WTC11 (cell line): ENCODE data around the gene CFAP74. TPM values are rescaled to one million over a fixed set of nuclear protein-coding genes. Genes with fewer than 3 reads are reported as not detected.

Experiments used
- ATAC-seq: fragments of 200-7000 bp; cut with Tn5 transposase; 2 replicates; pipeline ENCODE4 v1.10.0; 2021; ENCODE audit warnings: mild to moderate bottlenecking, moderate library complexity
- CTCF ChIA-PET: fragments of 300-600 bp; sonication (Branson Sonifier 250); formaldehyde crosslinking; loops from one replicate; lab custom pipeline; 2021; ENCODE audit warnings: antibody characterized with exemption; lab: Charles Lee
- POLR2A ChIA-PET: fragments of 350-600 bp; sonication (Branson Sonifier 250); formaldehyde crosslinking; loops from one replicate; lab custom pipeline; 2021; ENCODE audit warnings: antibody characterized with exemption; lab: Charles Lee
- DNase-seq: peaks from one replicate; pipeline ENCODE4 v3.0.0; 2021; ENCODE audit warnings: low spot score
- H3K27ac Mint-ChIP-seq: 2 replicates; pipeline ENCODE4 v1.8.0; 2021; ENCODE audit warnings: mixed read lengths
- H3K27me3 Mint-ChIP-seq: 2 replicates; pipeline ENCODE4 v1.8.0; 2021; ENCODE audit warnings: low read depth, mild to moderate bottlenecking, moderate library complexity, mixed read lengths
- H3K36me3 Mint-ChIP-seq: 2 replicates; pipeline ENCODE4 v1.8.0; 2021; ENCODE audit warnings: mixed read lengths
- H3K4me1 Mint-ChIP-seq: 2 replicates; pipeline ENCODE4 v1.8.0; 2022; ENCODE audit warnings: mixed read lengths
- H3K4me3 Mint-ChIP-seq: 2 replicates; pipeline ENCODE4 v1.8.0; 2021; ENCODE audit warnings: mild to moderate bottlenecking, moderate library complexity, mixed read lengths
- H3K9me3 Mint-ChIP-seq: 2 replicates; pipeline ENCODE4 v1.8.0; 2021; ENCODE audit warnings: mixed read lengths
- MXD4 ChIP-seq: fragments of 250-450 bp; sonication (Bioruptor Pico); IDR thresholded peaks from 2 replicates; pipeline ENCODE4 v1.8.0; 2021; ENCODE audit warnings: mild to moderate bottlenecking, moderate library complexity, borderline replicate concordance
- PRRX2 ChIP-seq: fragments of 250-450 bp; sonication (Bioruptor Pico); IDR thresholded peaks from 2 replicates; pipeline ENCODE4 v1.8.0; 2021; ENCODE audit warnings: mild to moderate bottlenecking
- TCF7 ChIP-seq: sonication (generic); formaldehyde crosslinking; IDR thresholded peaks from 2 replicates; pipeline ENCODE4 v1.8.0; 2022; ENCODE audit warnings: mild to moderate bottlenecking, low read depth, missing genetic modification reagents, moderate library complexity
- TEAD4 ChIP-seq: sonication (generic); formaldehyde crosslinking; IDR thresholded peaks from 2 replicates; pipeline ENCODE4 v1.8.0; 2022; ENCODE audit warnings: mild to moderate bottlenecking, missing genetic modification reagents
- ZNF219 ChIP-seq: sonication (generic); formaldehyde crosslinking; IDR thresholded peaks from 2 replicates; pipeline ENCODE4 v1.8.0; 2023; ENCODE audit warnings: missing genetic modification reagents, mild to moderate bottlenecking, borderline replicate concordance
- ZNF317 ChIP-seq: sonication (generic); formaldehyde crosslinking; IDR thresholded peaks from 2 replicates; pipeline ENCODE4 v1.8.1; 2023; ENCODE audit warnings: low read depth, mild to moderate bottlenecking, moderate library complexity, missing genetic modification reagents, borderline replicate concordance
- ZNF396 ChIP-seq: fragments of 250-450 bp; sonication (Bioruptor Pico); IDR thresholded peaks from 2 replicates; pipeline ENCODE4 v1.8.0; 2021; ENCODE audit warnings: mild to moderate bottlenecking, moderate library complexity, borderline replicate concordance
- total RNA-seq: library from RNA; stranded (reverse); gene quantifications from 3 replicates; pipeline ENCODE4 v1.2.3, GENCODE V29; 2021
- TF ChIP-seq, protein P1 (sequence below): fragments of 250-450 bp; sonication (Bioruptor Pico); IDR thresholded peaks from 2 replicates; pipeline ENCODE4 v1.8.0; 2021; ENCODE audit warnings: mild to moderate bottlenecking
- TF ChIP-seq, protein P2 (sequence below): sonication (generic); formaldehyde crosslinking; IDR thresholded peaks from 2 replicates; pipeline ENCODE4 v1.8.1; 2023; ENCODE audit warnings: mild to moderate bottlenecking, missing genetic modification reagents, borderline replicate concordance
- TF ChIP-seq, protein P3 (sequence below): fragments of 250-450 bp; sonication (Bioruptor Pico); IDR thresholded peaks from 2 replicates; pipeline ENCODE4 v1.9.0; 2021; ENCODE audit warnings: mild to moderate bottlenecking
- TF ChIP-seq, protein P4 (sequence below): sonication (generic); formaldehyde crosslinking; IDR thresholded peaks from 2 replicates; pipeline ENCODE4 v1.8.0; 2022; ENCODE audit warnings: mild to moderate bottlenecking, missing genetic modification reagents
- TF ChIP-seq, protein P5 (sequence below): sonication (generic); formaldehyde crosslinking; IDR thresholded peaks from 2 replicates; pipeline ENCODE4 v1.8.0; 2023; ENCODE audit warnings: missing genetic modification reagents, mild to moderate bottlenecking, borderline replicate concordance
- TF ChIP-seq, protein P6 (sequence below): sonication (generic); formaldehyde crosslinking; IDR thresholded peaks from 2 replicates; pipeline ENCODE4 v1.8.1; 2022; ENCODE audit warnings: mild to moderate bottlenecking, missing genetic modification reagents, moderate library complexity, borderline replicate concordance

Gene CFAP74
- total RNA-seq, 1 experiment from 2014 or later = 0.35 TPM

DNA sequence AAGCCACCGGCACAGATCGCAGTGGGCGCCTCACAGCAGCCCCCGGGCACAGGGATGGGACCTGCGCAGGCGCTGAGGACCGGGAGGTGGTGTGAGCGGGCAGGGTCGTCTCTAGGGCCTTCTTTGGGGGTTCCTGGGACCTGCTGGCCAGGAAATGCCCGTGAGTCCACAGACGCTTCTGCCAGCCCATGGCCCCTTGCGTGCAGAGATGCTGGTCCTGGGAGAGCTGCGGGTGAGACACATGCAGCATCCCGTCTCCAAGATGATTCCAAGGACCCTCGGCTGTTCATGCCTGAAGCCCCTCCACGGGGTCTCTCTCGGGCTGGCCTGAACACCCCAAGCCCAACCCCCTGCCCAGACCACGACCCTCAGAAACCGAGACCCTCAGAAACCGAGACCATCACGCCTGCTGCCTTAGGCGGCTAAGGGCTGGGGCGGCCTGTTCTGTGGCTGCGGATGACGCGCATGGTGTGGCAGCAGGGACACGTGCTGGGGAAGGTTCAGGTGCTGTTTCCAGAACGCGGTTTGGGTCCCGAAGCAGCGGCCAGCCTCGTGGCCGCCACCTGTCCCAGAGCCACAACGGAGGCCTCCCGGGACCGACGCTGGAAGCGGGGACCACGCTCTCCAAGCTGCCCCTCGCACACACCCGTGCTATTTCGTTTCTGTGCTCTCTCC lies 23.0 kb downstream of the CFAP74 start:
- ATAC-seq (no peak), DNase-seq (no peak)
- no peak overlapping the region for H3K27ac Mint-ChIP-seq
- H3K4me3 Mint-ChIP-seq = no peak overlapping the region
- H3K36me3 Mint-ChIP-seq = peaks cover 6% of the 10 kb centered on the region; the same call in 1 of the 2 replicates
- H3K4me1 Mint-ChIP-seq = no peaks in the 10 kb centered on the region
- ChIA-PET CTCF (no interaction called here), POLR2A (no interaction called here)
- H3K9me3 Mint-ChIP-seq = peaks cover 13% of the 10 kb centered on the region
- no peaks in the 10 kb centered on the region; the same call in 1 of the 2 replicates for H3K27me3 Mint-ChIP-seq
- TF ChIP-seq TEAD4 (CRISPR knock-in tag) = no peak
- TF ChIP-seq, protein P1, sequence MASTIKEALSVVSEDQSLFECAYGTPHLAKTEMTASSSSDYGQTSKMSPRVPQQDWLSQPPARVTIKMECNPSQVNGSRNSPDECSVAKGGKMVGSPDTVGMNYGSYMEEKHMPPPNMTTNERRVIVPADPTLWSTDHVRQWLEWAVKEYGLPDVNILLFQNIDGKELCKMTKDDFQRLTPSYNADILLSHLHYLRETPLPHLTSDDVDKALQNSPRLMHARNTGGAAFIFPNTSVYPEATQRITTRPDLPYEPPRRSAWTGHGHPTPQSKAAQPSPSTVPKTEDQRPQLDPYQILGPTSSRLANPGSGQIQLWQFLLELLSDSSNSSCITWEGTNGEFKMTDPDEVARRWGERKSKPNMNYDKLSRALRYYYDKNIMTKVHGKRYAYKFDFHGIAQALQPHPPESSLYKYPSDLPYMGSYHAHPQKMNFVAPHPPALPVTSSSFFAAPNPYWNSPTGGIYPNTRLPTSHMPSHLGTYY (CRISPR knock-in tag) = no peak
- TF ChIP-seq, protein P2, sequence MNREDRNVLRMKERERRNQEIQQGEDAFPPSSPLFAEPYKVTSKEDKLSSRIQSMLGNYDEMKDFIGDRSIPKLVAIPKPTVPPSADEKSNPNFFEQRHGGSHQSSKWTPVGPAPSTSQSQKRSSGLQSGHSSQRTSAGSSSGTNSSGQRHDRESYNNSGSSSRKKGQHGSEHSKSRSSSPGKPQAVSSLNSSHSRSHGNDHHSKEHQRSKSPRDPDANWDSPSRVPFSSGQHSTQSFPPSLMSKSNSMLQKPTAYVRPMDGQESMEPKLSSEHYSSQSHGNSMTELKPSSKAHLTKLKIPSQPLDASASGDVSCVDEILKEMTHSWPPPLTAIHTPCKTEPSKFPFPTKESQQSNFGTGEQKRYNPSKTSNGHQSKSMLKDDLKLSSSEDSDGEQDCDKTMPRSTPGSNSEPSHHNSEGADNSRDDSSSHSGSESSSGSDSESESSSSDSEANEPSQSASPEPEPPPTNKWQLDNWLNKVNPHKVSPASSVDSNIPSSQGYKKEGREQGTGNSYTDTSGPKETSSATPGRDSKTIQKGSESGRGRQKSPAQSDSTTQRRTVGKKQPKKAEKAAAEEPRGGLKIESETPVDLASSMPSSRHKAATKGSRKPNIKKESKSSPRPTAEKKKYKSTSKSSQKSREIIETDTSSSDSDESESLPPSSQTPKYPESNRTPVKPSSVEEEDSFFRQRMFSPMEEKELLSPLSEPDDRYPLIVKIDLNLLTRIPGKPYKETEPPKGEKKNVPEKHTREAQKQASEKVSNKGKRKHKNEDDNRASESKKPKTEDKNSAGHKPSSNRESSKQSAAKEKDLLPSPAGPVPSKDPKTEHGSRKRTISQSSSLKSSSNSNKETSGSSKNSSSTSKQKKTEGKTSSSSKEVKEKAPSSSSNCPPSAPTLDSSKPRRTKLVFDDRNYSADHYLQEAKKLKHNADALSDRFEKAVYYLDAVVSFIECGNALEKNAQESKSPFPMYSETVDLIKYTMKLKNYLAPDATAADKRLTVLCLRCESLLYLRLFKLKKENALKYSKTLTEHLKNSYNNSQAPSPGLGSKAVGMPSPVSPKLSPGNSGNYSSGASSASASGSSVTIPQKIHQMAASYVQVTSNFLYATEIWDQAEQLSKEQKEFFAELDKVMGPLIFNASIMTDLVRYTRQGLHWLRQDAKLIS (CRISPR knock-in tag) = no peak
- no peak for TF ChIP-seq PRRX2 (CRISPR knock-in tag)
- no peak for TF ChIP-seq ZNF396 (CRISPR knock-in tag)
- TF ChIP-seq, protein P3, sequence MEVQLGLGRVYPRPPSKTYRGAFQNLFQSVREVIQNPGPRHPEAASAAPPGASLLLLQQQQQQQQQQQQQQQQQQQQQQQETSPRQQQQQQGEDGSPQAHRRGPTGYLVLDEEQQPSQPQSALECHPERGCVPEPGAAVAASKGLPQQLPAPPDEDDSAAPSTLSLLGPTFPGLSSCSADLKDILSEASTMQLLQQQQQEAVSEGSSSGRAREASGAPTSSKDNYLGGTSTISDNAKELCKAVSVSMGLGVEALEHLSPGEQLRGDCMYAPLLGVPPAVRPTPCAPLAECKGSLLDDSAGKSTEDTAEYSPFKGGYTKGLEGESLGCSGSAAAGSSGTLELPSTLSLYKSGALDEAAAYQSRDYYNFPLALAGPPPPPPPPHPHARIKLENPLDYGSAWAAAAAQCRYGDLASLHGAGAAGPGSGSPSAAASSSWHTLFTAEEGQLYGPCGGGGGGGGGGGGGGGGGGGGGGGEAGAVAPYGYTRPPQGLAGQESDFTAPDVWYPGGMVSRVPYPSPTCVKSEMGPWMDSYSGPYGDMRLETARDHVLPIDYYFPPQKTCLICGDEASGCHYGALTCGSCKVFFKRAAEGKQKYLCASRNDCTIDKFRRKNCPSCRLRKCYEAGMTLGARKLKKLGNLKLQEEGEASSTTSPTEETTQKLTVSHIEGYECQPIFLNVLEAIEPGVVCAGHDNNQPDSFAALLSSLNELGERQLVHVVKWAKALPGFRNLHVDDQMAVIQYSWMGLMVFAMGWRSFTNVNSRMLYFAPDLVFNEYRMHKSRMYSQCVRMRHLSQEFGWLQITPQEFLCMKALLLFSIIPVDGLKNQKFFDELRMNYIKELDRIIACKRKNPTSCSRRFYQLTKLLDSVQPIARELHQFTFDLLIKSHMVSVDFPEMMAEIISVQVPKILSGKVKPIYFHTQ (CRISPR knock-in tag) = no peak
- TF ChIP-seq ZNF219 = no peak
- TF ChIP-seq, protein P4, sequence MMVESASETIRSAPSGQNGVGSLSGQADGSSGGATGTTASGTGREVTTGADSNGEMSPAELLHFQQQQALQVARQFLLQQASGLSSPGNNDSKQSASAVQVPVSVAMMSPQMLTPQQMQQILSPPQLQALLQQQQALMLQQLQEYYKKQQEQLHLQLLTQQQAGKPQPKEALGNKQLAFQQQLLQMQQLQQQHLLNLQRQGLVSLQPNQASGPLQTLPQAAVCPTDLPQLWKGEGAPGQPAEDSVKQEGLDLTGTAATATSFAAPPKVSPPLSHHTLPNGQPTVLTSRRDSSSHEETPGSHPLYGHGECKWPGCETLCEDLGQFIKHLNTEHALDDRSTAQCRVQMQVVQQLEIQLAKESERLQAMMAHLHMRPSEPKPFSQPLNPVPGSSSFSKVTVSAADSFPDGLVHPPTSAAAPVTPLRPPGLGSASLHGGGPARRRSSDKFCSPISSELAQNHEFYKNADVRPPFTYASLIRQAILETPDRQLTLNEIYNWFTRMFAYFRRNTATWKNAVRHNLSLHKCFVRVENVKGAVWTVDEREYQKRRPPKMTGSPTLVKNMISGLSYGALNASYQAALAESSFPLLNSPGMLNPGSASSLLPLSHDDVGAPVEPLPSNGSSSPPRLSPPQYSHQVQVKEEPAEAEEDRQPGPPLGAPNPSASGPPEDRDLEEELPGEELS = no peak
- TF ChIP-seq ZNF317 (CRISPR knock-in tag) = no peak
- TF ChIP-seq MXD4 = no peak
- TF ChIP-seq, protein P5, sequence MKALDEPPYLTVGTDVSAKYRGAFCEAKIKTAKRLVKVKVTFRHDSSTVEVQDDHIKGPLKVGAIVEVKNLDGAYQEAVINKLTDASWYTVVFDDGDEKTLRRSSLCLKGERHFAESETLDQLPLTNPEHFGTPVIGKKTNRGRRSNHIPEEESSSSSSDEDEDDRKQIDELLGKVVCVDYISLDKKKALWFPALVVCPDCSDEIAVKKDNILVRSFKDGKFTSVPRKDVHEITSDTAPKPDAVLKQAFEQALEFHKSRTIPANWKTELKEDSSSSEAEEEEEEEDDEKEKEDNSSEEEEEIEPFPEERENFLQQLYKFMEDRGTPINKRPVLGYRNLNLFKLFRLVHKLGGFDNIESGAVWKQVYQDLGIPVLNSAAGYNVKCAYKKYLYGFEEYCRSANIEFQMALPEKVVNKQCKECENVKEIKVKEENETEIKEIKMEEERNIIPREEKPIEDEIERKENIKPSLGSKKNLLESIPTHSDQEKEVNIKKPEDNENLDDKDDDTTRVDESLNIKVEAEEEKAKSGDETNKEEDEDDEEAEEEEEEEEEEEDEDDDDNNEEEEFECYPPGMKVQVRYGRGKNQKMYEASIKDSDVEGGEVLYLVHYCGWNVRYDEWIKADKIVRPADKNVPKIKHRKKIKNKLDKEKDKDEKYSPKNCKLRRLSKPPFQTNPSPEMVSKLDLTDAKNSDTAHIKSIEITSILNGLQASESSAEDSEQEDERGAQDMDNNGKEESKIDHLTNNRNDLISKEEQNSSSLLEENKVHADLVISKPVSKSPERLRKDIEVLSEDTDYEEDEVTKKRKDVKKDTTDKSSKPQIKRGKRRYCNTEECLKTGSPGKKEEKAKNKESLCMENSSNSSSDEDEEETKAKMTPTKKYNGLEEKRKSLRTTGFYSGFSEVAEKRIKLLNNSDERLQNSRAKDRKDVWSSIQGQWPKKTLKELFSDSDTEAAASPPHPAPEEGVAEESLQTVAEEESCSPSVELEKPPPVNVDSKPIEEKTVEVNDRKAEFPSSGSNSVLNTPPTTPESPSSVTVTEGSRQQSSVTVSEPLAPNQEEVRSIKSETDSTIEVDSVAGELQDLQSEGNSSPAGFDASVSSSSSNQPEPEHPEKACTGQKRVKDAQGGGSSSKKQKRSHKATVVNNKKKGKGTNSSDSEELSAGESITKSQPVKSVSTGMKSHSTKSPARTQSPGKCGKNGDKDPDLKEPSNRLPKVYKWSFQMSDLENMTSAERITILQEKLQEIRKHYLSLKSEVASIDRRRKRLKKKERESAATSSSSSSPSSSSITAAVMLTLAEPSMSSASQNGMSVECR (CRISPR knock-in tag) = no peak
- TF ChIP-seq TCF7 (CRISPR knock-in tag) = no peak
- TF ChIP-seq, protein P6, sequence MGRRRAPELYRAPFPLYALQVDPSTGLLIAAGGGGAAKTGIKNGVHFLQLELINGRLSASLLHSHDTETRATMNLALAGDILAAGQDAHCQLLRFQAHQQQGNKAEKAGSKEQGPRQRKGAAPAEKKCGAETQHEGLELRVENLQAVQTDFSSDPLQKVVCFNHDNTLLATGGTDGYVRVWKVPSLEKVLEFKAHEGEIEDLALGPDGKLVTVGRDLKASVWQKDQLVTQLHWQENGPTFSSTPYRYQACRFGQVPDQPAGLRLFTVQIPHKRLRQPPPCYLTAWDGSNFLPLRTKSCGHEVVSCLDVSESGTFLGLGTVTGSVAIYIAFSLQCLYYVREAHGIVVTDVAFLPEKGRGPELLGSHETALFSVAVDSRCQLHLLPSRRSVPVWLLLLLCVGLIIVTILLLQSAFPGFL (CRISPR knock-in tag) = no peak
